ENCODE data around the gene WHRN. TPM values are rescaled to one million over a fixed set of nuclear protein-coding genes. Genes with fewer than 3 reads are reported as not detected.

The WHRN gene
- total RNA-seq, 1 experiment from 2014 or later = 24.3 TPM

GRCh38 chr9:114428466-114428865 is 76.8 kb downstream of the WHRN start:
- H3K4me1 Mint-ChIP-seq = peaks cover 12% of the 10 kb centered on the region
- no peak overlapping the region for H3K27ac Mint-ChIP-seq
- ChIA-PET POLR2A (no interaction called here), CTCF (interaction anchor here (2.1 to 2.7 kb wide), 2 partner anchors 23 to 225 kb away, joined by 14 to 22 read pairs; no protein-coding TSS in a partner anchor)
- no peak overlapping the region for H3K4me3 Mint-ChIP-seq
- ATAC-seq (no peak), DNase-seq (ENCODE audit: low spot score) (no peak)
- no peaks in the 10 kb centered on the region for H3K27me3 Mint-ChIP-seq (ENCODE audit: low read depth)
- no peaks in the 10 kb centered on the region for H3K36me3 Mint-ChIP-seq
- no peaks in the 10 kb centered on the region for H3K9me3 Mint-ChIP-seq
- TF ChIP-seq SP1 (CRISPR knock-in tag; conservative IDR thresholded peaks at IDR 0.05) (no peak), ZNF416 (CRISPR knock-in tag; IDR thresholded peaks at IDR 0.05) (no peak), ZNF219 (CRISPR knock-in tag; IDR thresholded peaks at IDR 0.05; ENCODE audit: borderline replicate concordance) (no peak), ERG (CRISPR knock-in tag; IDR thresholded peaks at IDR 0.05) (no peak), MXD4 (CRISPR knock-in tag; IDR thresholded peaks at IDR 0.05; ENCODE audit: borderline replicate concordance) (no peak), ZMAT4 (CRISPR knock-in tag; IDR thresholded peaks at IDR 0.05) (no peak), NR3C1 (CRISPR knock-in tag; conservative IDR thresholded peaks at IDR 0.05; ENCODE audit: low read depth) (no peak), IRF2 (CRISPR knock-in tag; IDR thresholded peaks at IDR 0.05; ENCODE audit: borderline replicate concordance, low read depth) (no peak), CTCF (IDR thresholded peaks at IDR 0.05) (no peak), ZNF425 (CRISPR knock-in tag; conservative IDR thresholded peaks at IDR 0.05) (no peak), PRDM15 (CRISPR knock-in tag; IDR thresholded peaks at IDR 0.05) (no peak)
- TF ChIP-seq, protein P1, sequence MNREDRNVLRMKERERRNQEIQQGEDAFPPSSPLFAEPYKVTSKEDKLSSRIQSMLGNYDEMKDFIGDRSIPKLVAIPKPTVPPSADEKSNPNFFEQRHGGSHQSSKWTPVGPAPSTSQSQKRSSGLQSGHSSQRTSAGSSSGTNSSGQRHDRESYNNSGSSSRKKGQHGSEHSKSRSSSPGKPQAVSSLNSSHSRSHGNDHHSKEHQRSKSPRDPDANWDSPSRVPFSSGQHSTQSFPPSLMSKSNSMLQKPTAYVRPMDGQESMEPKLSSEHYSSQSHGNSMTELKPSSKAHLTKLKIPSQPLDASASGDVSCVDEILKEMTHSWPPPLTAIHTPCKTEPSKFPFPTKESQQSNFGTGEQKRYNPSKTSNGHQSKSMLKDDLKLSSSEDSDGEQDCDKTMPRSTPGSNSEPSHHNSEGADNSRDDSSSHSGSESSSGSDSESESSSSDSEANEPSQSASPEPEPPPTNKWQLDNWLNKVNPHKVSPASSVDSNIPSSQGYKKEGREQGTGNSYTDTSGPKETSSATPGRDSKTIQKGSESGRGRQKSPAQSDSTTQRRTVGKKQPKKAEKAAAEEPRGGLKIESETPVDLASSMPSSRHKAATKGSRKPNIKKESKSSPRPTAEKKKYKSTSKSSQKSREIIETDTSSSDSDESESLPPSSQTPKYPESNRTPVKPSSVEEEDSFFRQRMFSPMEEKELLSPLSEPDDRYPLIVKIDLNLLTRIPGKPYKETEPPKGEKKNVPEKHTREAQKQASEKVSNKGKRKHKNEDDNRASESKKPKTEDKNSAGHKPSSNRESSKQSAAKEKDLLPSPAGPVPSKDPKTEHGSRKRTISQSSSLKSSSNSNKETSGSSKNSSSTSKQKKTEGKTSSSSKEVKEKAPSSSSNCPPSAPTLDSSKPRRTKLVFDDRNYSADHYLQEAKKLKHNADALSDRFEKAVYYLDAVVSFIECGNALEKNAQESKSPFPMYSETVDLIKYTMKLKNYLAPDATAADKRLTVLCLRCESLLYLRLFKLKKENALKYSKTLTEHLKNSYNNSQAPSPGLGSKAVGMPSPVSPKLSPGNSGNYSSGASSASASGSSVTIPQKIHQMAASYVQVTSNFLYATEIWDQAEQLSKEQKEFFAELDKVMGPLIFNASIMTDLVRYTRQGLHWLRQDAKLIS (CRISPR knock-in tag; IDR thresholded peaks at IDR 0.05; ENCODE audit: borderline replicate concordance) = no peak
- TF ChIP-seq, protein P2, sequence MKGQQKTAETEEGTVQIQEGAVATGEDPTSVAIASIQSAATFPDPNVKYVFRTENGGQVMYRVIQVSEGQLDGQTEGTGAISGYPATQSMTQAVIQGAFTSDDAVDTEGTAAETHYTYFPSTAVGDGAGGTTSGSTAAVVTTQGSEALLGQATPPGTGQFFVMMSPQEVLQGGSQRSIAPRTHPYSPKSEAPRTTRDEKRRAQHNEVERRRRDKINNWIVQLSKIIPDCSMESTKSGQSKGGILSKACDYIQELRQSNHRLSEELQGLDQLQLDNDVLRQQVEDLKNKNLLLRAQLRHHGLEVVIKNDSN (CRISPR knock-in tag; IDR thresholded peaks at IDR 0.05) = no peak
- TF ChIP-seq, protein P3, sequence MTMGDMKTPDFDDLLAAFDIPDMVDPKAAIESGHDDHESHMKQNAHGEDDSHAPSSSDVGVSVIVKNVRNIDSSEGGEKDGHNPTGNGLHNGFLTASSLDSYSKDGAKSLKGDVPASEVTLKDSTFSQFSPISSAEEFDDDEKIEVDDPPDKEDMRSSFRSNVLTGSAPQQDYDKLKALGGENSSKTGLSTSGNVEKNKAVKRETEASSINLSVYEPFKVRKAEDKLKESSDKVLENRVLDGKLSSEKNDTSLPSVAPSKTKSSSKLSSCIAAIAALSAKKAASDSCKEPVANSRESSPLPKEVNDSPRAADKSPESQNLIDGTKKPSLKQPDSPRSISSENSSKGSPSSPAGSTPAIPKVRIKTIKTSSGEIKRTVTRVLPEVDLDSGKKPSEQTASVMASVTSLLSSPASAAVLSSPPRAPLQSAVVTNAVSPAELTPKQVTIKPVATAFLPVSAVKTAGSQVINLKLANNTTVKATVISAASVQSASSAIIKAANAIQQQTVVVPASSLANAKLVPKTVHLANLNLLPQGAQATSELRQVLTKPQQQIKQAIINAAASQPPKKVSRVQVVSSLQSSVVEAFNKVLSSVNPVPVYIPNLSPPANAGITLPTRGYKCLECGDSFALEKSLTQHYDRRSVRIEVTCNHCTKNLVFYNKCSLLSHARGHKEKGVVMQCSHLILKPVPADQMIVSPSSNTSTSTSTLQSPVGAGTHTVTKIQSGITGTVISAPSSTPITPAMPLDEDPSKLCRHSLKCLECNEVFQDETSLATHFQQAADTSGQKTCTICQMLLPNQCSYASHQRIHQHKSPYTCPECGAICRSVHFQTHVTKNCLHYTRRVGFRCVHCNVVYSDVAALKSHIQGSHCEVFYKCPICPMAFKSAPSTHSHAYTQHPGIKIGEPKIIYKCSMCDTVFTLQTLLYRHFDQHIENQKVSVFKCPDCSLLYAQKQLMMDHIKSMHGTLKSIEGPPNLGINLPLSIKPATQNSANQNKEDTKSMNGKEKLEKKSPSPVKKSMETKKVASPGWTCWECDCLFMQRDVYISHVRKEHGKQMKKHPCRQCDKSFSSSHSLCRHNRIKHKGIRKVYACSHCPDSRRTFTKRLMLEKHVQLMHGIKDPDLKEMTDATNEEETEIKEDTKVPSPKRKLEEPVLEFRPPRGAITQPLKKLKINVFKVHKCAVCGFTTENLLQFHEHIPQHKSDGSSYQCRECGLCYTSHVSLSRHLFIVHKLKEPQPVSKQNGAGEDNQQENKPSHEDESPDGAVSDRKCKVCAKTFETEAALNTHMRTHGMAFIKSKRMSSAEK (CRISPR knock-in tag; IDR thresholded peaks at IDR 0.05; ENCODE audit: borderline replicate concordance) = no peak
- TF ChIP-seq, protein P4, sequence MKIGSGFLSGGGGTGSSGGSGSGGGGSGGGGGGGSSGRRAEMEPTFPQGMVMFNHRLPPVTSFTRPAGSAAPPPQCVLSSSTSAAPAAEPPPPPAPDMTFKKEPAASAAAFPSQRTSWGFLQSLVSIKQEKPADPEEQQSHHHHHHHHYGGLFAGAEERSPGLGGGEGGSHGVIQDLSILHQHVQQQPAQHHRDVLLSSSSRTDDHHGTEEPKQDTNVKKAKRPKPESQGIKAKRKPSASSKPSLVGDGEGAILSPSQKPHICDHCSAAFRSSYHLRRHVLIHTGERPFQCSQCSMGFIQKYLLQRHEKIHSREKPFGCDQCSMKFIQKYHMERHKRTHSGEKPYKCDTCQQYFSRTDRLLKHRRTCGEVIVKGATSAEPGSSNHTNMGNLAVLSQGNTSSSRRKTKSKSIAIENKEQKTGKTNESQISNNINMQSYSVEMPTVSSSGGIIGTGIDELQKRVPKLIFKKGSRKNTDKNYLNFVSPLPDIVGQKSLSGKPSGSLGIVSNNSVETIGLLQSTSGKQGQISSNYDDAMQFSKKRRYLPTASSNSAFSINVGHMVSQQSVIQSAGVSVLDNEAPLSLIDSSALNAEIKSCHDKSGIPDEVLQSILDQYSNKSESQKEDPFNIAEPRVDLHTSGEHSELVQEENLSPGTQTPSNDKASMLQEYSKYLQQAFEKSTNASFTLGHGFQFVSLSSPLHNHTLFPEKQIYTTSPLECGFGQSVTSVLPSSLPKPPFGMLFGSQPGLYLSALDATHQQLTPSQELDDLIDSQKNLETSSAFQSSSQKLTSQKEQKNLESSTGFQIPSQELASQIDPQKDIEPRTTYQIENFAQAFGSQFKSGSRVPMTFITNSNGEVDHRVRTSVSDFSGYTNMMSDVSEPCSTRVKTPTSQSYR (CRISPR knock-in tag; IDR thresholded peaks at IDR 0.05) = no peak
